Right atrium auricular region (tissue), 2 donors: ENCODE data around the gene MRTO4. TPM values are rescaled to one million over a fixed set of nuclear protein-coding genes. Genes with fewer than 3 reads are reported as not detected.

Source experiments
- DNase-seq: peaks from one replicate; pipeline ENCODE4 v3.0.0-alpha.2; 2019; ENCODE audit warnings: low spot score
- H3K27ac ChIP-seq, 2 donors: fragments of 200-600 bp; sonication (generic); 1 replicate in 1 of 2; 2 replicates in 1 of 2; pipeline ENCODE4 v1.5.1; 2016 to 2019
- H3K27me3 ChIP-seq, 2 donors: fragments of 200-600 bp; sonication (generic); one replicate each; pipeline versions ENCODE4 v1.5.1 to v1.6.0; 2017 to 2019
- H3K36me3 ChIP-seq: fragments of 200-600 bp; sonication (generic); one replicate; pipeline ENCODE4 v1.5.1; 2016
- H3K4me1 ChIP-seq, 2 donors: fragments of 200-600 bp; sonication (generic); one replicate each; pipeline versions ENCODE4 v1.5.1 to v1.6.0; 2017 to 2019
- H3K4me3 ChIP-seq, 2 donors: fragments of 200-600 bp; sonication (generic); 1 replicate in 1 of 2; 2 replicates in 1 of 2; pipeline ENCODE4 v1.5.1; 2017 to 2019; ENCODE audit warnings: mild to moderate bottlenecking in 1 of 2, moderate library complexity in 1 of 2
- H3K9me3 ChIP-seq, 2 donors: fragments of 200-600 bp; sonication (generic); one replicate each; pipeline ENCODE4 v1.5.1; 2019
- CTCF ChIP-seq, 2 donors: fragments of 200-600 bp; sonication (generic); IDR thresholded peaks; one replicate each; pipeline ENCODE4 v1.5.1; 2019; ENCODE audit warnings: antibody characterized with exemption in 2 of 2
- total RNA-seq, 2 donors: library from RNA; depleted of rRNA; stranded (reverse); fragments of >200 nt; gene quantifications; one replicate each; pipeline ENCODE4 v1.1.0, GENCODE V29; 2016

Gene MRTO4
- total RNA-seq, 2 donors from 2014 or later = 8.6 to 16.1 TPM

DNA sequence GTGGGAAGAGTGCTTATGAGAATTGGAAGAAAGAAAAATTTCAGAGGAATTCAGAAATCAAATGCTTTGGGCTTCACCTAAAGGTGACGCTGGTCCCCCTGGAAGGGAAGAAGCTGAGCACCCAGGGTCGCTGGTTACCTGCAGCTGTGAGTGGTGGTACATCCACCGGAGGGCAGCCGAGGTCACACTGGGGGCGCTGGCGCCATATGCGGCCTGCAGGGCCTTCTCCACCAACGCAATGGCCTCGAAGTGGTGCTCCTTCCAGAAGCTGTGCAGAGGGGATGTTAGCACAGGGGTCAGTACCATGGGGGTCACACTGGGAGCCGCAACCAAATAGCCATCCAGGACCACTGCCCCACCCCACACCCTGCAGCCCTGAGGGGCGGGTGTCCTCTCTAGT lies 54.3 kb downstream of the MRTO4 start:
- Histone ChIP-seq H3K4me1 (peaks cover 0 to 9% of the 10 kb centered on the region in 2 donors), H3K27me3 (no peaks in the 10 kb centered on the region), H3K36me3 (peaks cover 54% of the 10 kb centered on the region), H3K9me3 (no peaks in the 10 kb centered on the region), H3K27ac (no peak overlapping the region), H3K4me3 (no peak overlapping the region)
- TF ChIP-seq CTCF (IDR thresholded peaks at IDR 0.05) = no peak
- no peak for DNase-seq

DNA sequence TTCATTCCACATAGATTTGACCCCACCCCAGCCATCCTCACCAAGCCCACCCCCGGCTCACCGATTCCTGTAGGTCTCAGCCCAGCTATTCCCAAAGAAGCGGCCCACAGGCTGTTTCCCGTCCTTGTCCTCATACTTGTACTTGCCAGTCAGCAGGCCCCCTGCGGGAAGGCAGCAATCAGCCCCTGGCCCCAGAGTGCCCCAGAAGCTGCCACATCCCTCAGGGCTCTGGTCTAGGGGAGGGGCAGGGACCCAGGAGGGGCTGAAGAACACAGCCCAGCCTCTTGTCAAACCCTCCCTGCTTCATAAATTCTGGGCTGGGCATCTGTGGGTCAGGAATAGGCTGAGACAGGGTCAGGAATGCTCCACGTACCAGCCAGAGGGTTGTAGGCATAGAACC lies 55.3 kb downstream of the MRTO4 start:
- no peak overlapping the region for H3K27ac ChIP-seq
- DNase-seq = no peak
- H3K4me1 ChIP-seq = peaks cover 0 to 17% of the 10 kb centered on the region in 2 donors
- H3K27me3 ChIP-seq = no peaks in the 10 kb centered on the region
- TF ChIP-seq CTCF (IDR thresholded peaks at IDR 0.05) = no peak
- H3K36me3 ChIP-seq = peaks cover 54% of the 10 kb centered on the region
- H3K9me3 ChIP-seq = no peaks in the 10 kb centered on the region
- no peak overlapping the region for H3K4me3 ChIP-seq

GRCh38 chr1:19307794-19308508 lies 56.3 kb downstream of the MRTO4 start:
- H3K36me3 ChIP-seq = peaks cover 54% of the 10 kb centered on the region
- H3K9me3 ChIP-seq = no peaks in the 10 kb centered on the region
- peaks cover 0 to 23% of the 10 kb centered on the region in 2 donors for H3K4me1 ChIP-seq
- TF ChIP-seq CTCF (IDR thresholded peaks at IDR 0.05) = no peak
- H3K27ac ChIP-seq = no peak overlapping the region
- H3K27me3 ChIP-seq = no peaks in the 10 kb centered on the region
- DNase-seq = no peak
- H3K4me3 ChIP-seq = no peak overlapping the region

- Histone ChIP-seq H3K27me3 (no peaks in the 10 kb centered on the region), H3K9me3 (no peaks in the 10 kb centered on the region), H3K4me3 (no peak overlapping the region), H3K4me1 (peaks cover 0 to 28% of the 10 kb centered on the region in 2 donors), H3K27ac (no peak overlapping the region), H3K36me3 (peaks cover 49% of the 10 kb centered on the region)
- DNase-seq = no peak
- TF ChIP-seq CTCF (IDR thresholded peaks at IDR 0.05) = no peak
Measured at GRCh38 chr1:19308509-19308907, 56.9 kb downstream of the MRTO4 start.

DNA sequence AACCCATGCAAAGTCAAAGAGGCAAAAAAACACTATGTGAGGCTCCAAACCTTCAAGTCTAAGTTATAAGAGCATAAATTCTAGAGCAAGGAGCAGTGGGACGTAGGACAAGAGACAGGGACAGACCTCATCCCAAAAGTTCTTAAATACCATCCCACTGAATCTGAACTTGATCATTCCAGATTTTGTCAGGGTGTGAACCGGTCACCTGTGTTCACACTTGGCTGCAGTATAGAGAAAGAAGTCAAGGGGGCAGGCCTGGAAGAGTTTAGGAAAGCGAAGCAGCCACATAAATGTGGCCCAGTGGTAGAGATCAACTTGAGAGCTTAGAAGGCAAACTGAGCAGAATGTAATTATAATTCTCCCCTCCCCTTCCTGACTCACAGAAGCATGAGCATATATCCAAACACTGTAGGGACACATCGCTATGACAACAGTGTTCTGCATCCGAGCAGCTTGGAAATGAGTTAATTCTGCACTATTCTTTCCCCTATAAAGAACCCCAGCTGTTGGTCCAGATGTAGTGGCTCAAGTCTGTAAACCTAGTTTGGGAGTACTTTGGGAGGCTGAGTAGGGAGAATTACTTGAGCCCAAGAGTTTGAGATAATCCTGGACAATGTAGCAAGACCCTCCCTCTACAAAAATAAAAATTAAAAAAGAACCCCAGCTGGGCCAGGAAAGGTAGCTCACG lies 57.7 kb downstream of the MRTO4 start:
- Histone ChIP-seq H3K27me3 (no peaks in the 10 kb centered on the region), H3K27ac (no peak overlapping the region), H3K36me3 (peaks cover 41% of the 10 kb centered on the region), H3K4me3 (no peak overlapping the region), H3K9me3 (no peaks in the 10 kb centered on the region), H3K4me1 (peaks cover 0 to 30% of the 10 kb centered on the region in 2 donors)
- no peak for TF ChIP-seq CTCF (IDR thresholded peaks at IDR 0.05)
- no peak for DNase-seq

Other genes starting within 250 kb of the MRTO4 start
- gene UBR4, start 41.5 kb upstream of the MRTO4 start, total RNA-seq = 10 to 100 TPM; 75.1 to 88.0 TPM
- gene EMC1, start 281 bp upstream of the MRTO4 start, total RNA-seq = 10 to 100 TPM; 30.7 to 36.7 TPM
- gene AKR7A3, start 37.0 kb downstream of the MRTO4 start, total RNA-seq = under 1 TPM in 1 of 2 donors, not detected in 1; 0.20 TPM
- 10 to 100 TPM; 51.1 to 69.3 TPM for gene AKR7A2, start 60.3 kb downstream of the MRTO4 start, total RNA-seq
- gene SLC66A1, start 60.5 kb downstream of the MRTO4 start, total RNA-seq = 1 to 10 TPM; 6.8 to 9.7 TPM
- gene CAPZB, start 233.7 kb downstream of the MRTO4 start, total RNA-seq = 100 to 1,000 TPM in 1 of 2 donors, 10 to 100 TPM in 1; 87.8 to 122 TPM